NCI-H510A treated with DMSO at 0.1 percent for 48 hours (cell line): ENCODE data around the gene GADL1.

Experiments
- DNase-seq: peaks from one replicate; lab custom pipeline; 2025; lab: John Stamatoyannopoulos, UW

The GADL1 gene

GRCh38 chr3:30811151-30811795 lies 83.2 kb downstream of the GADL1 start:
- no peak for DNase-seq

- no peak for DNase-seq
Observed at GRCh38 chr3:30810625-30811024, 83.8 kb downstream of the GADL1 start.

- DNase-seq, result no peak
Observed at GRCh38 chr3:30805695-30806094, 88.8 kb downstream of the GADL1 start.

- no peak for DNase-seq
Observed at GRCh38 chr3:30804984-30805383, 89.5 kb downstream of the GADL1 start.

GRCh38 chr3:30795176-30795575 lies 99.3 kb downstream of the GADL1 start:
- DNase-seq, result no peak

- no peak for DNase-seq
Observed at GRCh38 chr3:30793740-30794139, 100.7 kb downstream of the GADL1 start.

GRCh38 chr3:30790150-30790549 lies 104.3 kb downstream of the GADL1 start:
- no peak for DNase-seq

GRCh38 chr3:30786365-30786764 lies 108.1 kb downstream of the GADL1 start:
- no peak for DNase-seq

GRCh38 chr3:30779686-30780287 lies 114.7 kb downstream of the GADL1 start:
- DNase-seq, result no peak

- no peak for DNase-seq
Observed at GRCh38 chr3:30778933-30779332, 115.5 kb downstream of the GADL1 start.

GRCh38 chr3:30777426-30778113 lies 116.9 kb downstream of the GADL1 start:
- no peak for DNase-seq

GRCh38 chr3:30776186-30776815 lies 118.2 kb downstream of the GADL1 start:
- no peak for DNase-seq

GRCh38 chr3:30775040-30775439 lies 119.4 kb downstream of the GADL1 start:
- peak; percentile 15 for DNase-seq

GRCh38 chr3:30774062-30774461 lies 120.4 kb downstream of the GADL1 start:
- DNase-seq, result no peak

GRCh38 chr3:30770387-30770786 lies 124.1 kb downstream of the GADL1 start:
- no peak for DNase-seq

- DNase-seq, result peak; percentile 33
Observed at GRCh38 chr3:30768703-30769550, 125.5 kb downstream of the GADL1 start.

GRCh38 chr3:30768046-30768445 lies 126.4 kb downstream of the GADL1 start:
- DNase-seq, result no peak

- DNase-seq, result no peak
Observed at GRCh38 chr3:30766522-30766921, 127.9 kb downstream of the GADL1 start.

- no peak for DNase-seq
Observed at GRCh38 chr3:30764891-30765290, 129.6 kb downstream of the GADL1 start.

GRCh38 chr3:30764281-30764680 lies 130.2 kb downstream of the GADL1 start:
- no peak for DNase-seq

- no peak for DNase-seq
Observed at GRCh38 chr3:30761374-30761773, 133.1 kb downstream of the GADL1 start.

- no peak for DNase-seq
Observed at GRCh38 chr3:30760737-30761136, 133.7 kb downstream of the GADL1 start.
